WTC11 (cell line): ENCODE data around the gene HYAL1.

ENCODE experiments used
- CBFB ChIP-seq: sonication (generic); formaldehyde crosslinking; IDR thresholded peaks from 2 replicates; pipeline ENCODE4 v1.8.1; 2022; ENCODE audit warnings: mild to moderate bottlenecking, low read depth, missing genetic modification reagents
- CTCF ChIP-seq: fragments of 200-600 bp; IDR thresholded peaks from 2 replicates; pipeline ENCODE4 v1.8.0; 2022; ENCODE audit warnings: antibody characterized with exemption
- TEAD4 ChIP-seq: sonication (generic); formaldehyde crosslinking; IDR thresholded peaks from 2 replicates; pipeline ENCODE4 v1.8.0; 2022; ENCODE audit warnings: mild to moderate bottlenecking, missing genetic modification reagents
- ZNF317 ChIP-seq: sonication (generic); formaldehyde crosslinking; IDR thresholded peaks from 2 replicates; pipeline ENCODE4 v1.8.1; 2023; ENCODE audit warnings: low read depth, mild to moderate bottlenecking, moderate library complexity, missing genetic modification reagents, borderline replicate concordance
- ZNF396 ChIP-seq: fragments of 250-450 bp; sonication (Bioruptor Pico); IDR thresholded peaks from 2 replicates; pipeline ENCODE4 v1.8.0; 2021; ENCODE audit warnings: mild to moderate bottlenecking, moderate library complexity, borderline replicate concordance

DNA sequence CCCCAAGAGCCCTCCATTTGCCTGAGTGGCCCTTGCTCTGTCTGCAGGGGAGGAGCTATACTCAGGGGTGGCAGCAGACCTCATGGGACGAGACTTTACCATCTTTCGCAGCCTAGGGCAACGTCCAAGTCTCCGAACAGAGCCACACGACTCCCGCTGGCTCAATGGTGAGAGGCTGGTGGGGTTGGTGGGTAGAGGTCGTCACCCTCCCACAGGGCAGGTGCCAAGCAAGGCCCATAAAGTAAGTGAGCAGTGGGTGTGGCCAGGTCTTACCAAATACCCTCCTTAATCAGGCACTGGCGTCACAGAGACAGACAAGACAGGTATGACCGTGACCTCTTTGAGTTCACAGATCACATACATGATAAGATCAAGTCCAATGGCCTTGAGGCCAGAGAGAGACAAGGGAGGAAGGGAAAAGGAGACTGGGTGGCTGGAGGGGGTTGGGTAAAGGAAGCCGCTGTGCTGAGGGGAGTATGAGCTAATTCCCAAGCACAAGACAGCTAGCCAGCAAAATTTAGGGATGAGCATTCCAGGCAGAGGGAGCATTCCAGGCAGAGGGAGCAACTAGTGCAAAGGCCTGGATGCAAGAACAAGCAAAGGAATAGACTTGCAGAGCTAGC lies 31.9 kb downstream of the HYAL1 start:
- no peak for TF ChIP-seq CTCF
- no peak for TF ChIP-seq ZNF396 (CRISPR knock-in tag)
- no peak for TF ChIP-seq TEAD4 (CRISPR knock-in tag)
- TF ChIP-seq ZNF317 (CRISPR knock-in tag): no peak
- no peak for TF ChIP-seq CBFB (CRISPR knock-in tag)
